BE2C (cell line): ENCODE data around the gene TBX3.

ENCODE experiments used
- DNase-seq: peaks from one replicate; pipeline ENCODE4 v3.0.0-alpha.2; 2020
- H3K27me3 ChIP-seq: fragments of 250-450 bp; sonication (Bioruptor Pico); 2 replicates; pipeline ENCODE4 v1.5.1; 2020; ENCODE audit warnings: mild to moderate bottlenecking
- H3K36me3 ChIP-seq: fragments of 250-450 bp; sonication (Bioruptor Pico); 2 replicates; pipeline ENCODE4 v1.5.1; 2020; ENCODE audit warnings: mild to moderate bottlenecking
- H3K4me1 ChIP-seq: fragments of 250-450 bp; sonication (Bioruptor Pico); 2 replicates; pipeline ENCODE4 v1.5.1; 2020
- H3K4me3 ChIP-seq: 2 replicates; pipeline ENCODE4 v1.5.1; 2011; ENCODE audit warnings: low read depth, low read length
- H3K9me3 ChIP-seq: fragments of 250-450 bp; sonication (Bioruptor Pico); 2 replicates; pipeline ENCODE4 v1.5.1; 2020
- TF ChIP-seq, protein P1 (sequence below): IDR thresholded peaks from 2 replicates; pipeline ENCODE4 v1.5.1; 2012; ENCODE audit warnings: mild to moderate bottlenecking, low read depth, low read length

TBX3 gene

GRCh38 chr12:114623737-114624136 lies 60.2 kb downstream of the TBX3 start:
- Histone ChIP-seq H3K36me3 (no peaks in the 10 kb centered on the region), H3K4me3 (no peak overlapping the region), H3K9me3 (no peaks in the 10 kb centered on the region), H3K27me3 (no peaks in the 10 kb centered on the region), H3K4me1 (no peaks in the 10 kb centered on the region)
- TF ChIP-seq, protein P1, sequence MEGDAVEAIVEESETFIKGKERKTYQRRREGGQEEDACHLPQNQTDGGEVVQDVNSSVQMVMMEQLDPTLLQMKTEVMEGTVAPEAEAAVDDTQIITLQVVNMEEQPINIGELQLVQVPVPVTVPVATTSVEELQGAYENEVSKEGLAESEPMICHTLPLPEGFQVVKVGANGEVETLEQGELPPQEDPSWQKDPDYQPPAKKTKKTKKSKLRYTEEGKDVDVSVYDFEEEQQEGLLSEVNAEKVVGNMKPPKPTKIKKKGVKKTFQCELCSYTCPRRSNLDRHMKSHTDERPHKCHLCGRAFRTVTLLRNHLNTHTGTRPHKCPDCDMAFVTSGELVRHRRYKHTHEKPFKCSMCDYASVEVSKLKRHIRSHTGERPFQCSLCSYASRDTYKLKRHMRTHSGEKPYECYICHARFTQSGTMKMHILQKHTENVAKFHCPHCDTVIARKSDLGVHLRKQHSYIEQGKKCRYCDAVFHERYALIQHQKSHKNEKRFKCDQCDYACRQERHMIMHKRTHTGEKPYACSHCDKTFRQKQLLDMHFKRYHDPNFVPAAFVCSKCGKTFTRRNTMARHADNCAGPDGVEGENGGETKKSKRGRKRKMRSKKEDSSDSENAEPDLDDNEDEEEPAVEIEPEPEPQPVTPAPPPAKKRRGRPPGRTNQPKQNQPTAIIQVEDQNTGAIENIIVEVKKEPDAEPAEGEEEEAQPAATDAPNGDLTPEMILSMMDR: no peak
- no peak for DNase-seq
